Adipocyte (in vitro differentiated cells): Measurements from ENCODE around the gene GNGT1.

Source experiments
- DNase-seq: peaks from one replicate; pipeline ENCODE4 v3.0.0-alpha.2; 2015; ENCODE audit warnings: low read depth
- H3K27me3 ChIP-seq: replicated peaks from 2 replicates; pipeline ENCODE4 v1.7.0; 2013; ENCODE audit warnings: mild to moderate bottlenecking, low read length, moderate library complexity; ENCODE audit not compliant: control insufficient read depth, insufficient read depth
- H3K36me3 ChIP-seq: 2 replicates; pipeline ENCODE4 v1.7.0; 2013; ENCODE audit warnings: low read length, mild to moderate bottlenecking, moderate library complexity; ENCODE audit not compliant: control insufficient read depth, insufficient read depth, severe bottlenecking
- H3K4me1 ChIP-seq: 2 replicates; pipeline ENCODE4 v1.7.0; 2013; ENCODE audit warnings: mild to moderate bottlenecking, low read length, moderate library complexity; ENCODE audit not compliant: control insufficient read depth, insufficient read depth
- H3K4me3 ChIP-seq: 2 replicates; pipeline ENCODE4 v1.7.0; 2013; ENCODE audit warnings: mild to moderate bottlenecking, low read length, moderate library complexity
- H3K9ac ChIP-seq: 2 replicates; pipeline ENCODE4 v1.7.0; 2013; ENCODE audit warnings: mild to moderate bottlenecking, low read length, moderate library complexity
- H3K9me3 ChIP-seq: 2 replicates; pipeline ENCODE4 v1.7.0; 2013; ENCODE audit warnings: mild to moderate bottlenecking, low read length, moderate library complexity; ENCODE audit not compliant: control insufficient read depth

GNGT1 gene

DNA sequence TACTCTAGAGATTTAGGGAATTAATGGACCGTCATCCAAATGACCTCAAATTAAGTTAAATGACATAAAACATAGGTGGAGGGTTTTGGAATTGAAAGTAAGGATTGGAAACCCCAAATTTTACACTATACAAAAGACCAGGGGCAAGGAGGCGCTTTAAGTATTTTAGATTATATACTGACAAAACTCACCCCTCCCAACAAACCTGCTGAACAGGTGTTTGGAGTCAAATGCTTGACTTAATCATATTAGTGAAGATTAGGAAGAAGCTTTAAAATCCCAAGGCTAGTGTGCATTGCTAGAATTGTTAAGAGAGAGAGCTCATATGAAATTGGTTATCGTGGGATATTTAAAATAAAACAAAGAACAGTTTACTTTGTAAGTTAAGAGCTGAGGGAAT, at the start of gene GNGT1:
Gene GNGT1 (plus strand): TSS at position 301 of the 400 bp plus-strand sequence. CDS start 180 bp downstream, outside the sequence.
- Histone ChIP-seq H3K4me1 (peaks cover 11% of the 10 kb centered on the region), H3K27me3 (no peaks in the 10 kb centered on the region), H3K9ac (no peak within 1 kb of the TSS), H3K36me3 (no peaks in the 10 kb centered on the region), H3K4me3 (no peak within 1 kb of the TSS), H3K9me3 (no peaks in the 10 kb centered on the region)
- peak; percentile 27 for DNase-seq

- H3K27me3 ChIP-seq = no peaks in the 10 kb centered on the region
- H3K4me3 ChIP-seq = no peak overlapping the region
- H3K9ac ChIP-seq = no peak overlapping the region
- no peak for DNase-seq
- H3K4me1 ChIP-seq = no peaks in the 10 kb centered on the region
- no peaks in the 10 kb centered on the region for H3K36me3 ChIP-seq
- no peaks in the 10 kb centered on the region for H3K9me3 ChIP-seq
These were observed 47.5 kb upstream of the GNGT1 start for GRCh38 chr7:93858857-93859256.

GRCh38 chr7:93860261-93860660, 46.1 kb upstream of the GNGT1 start:
- no peaks in the 10 kb centered on the region for H3K4me1 ChIP-seq

DNA sequence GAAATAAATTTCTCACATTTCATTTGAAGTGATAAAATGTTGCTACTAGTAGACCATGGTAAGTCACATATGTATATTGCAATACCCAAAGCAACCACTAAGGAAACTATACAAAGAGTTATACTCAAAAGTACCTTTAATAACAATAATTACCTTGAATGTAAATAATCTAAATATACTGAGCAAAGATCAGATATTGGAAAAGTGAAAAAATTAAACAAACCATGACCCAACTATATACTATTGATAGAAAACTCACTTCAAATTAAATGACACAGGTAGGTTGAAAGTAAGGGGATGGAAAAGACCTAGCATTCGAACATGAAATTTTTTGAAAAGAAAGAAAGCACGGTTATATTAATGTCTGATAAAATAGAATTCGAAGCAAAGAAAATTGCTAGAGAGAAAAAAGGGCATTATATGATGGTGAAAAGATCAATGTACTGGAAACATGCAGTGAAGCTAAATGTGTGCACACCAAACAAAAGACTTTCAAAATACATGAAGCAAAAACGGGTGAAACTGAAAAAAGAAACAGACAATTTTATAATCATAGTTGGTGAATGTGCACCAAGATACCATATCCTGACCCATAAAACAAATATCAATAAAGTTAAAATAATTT, 44.9 kb upstream of the GNGT1 start:
- no peak for DNase-seq

More at GRCh38 chr7:93860261-93860660, 46.1 kb upstream of the GNGT1 start:
- Histone ChIP-seq H3K9ac (no peak overlapping the region), H3K36me3 (no peaks in the 10 kb centered on the region), H3K9me3 (no peaks in the 10 kb centered on the region), H3K4me3 (no peak overlapping the region), H3K27me3 (no peaks in the 10 kb centered on the region)
- DNase-seq = no peak

GRCh38 chr7:93862651-93863050, 43.7 kb upstream of the GNGT1 start:
- H3K9ac ChIP-seq = no peak overlapping the region
- H3K4me1 ChIP-seq = no peaks in the 10 kb centered on the region
- DNase-seq = no peak
- H3K9me3 ChIP-seq = no peaks in the 10 kb centered on the region
- no peaks in the 10 kb centered on the region for H3K27me3 ChIP-seq
- no peaks in the 10 kb centered on the region for H3K36me3 ChIP-seq
- no peak overlapping the region for H3K4me3 ChIP-seq

More for the DNA sequence above, 44.9 kb upstream of the GNGT1 start:
- H3K9ac ChIP-seq = no peak overlapping the region
- no peaks in the 10 kb centered on the region for H3K36me3 ChIP-seq
- H3K4me1 ChIP-seq = no peaks in the 10 kb centered on the region
- H3K4me3 ChIP-seq = no peak overlapping the region
- no peaks in the 10 kb centered on the region for H3K9me3 ChIP-seq
- H3K27me3 ChIP-seq = no peaks in the 10 kb centered on the region

DNA sequence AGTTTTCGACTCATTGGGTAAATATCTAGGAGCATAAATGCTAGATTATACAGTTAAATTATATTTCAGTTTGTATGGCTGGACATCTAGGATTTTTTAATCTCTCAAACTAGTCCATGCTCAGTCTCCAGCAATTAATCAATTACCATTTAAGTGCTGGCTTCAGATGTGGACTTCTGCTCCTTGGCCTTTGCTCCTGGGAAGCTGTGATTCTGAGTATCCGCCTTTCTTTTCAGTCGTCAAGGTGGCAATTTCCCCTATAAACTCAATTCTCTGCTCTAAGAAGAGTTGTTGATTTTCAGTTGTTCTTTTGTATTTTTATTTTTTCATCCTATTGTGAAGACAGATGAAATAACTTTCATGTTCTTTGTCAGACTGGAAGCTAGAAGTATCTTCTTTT, 39.5 kb upstream of the GNGT1 start:
- Histone ChIP-seq H3K36me3 (no peaks in the 10 kb centered on the region), H3K4me3 (no peak overlapping the region), H3K4me1 (no peaks in the 10 kb centered on the region), H3K9ac (no peak overlapping the region), H3K27me3 (no peaks in the 10 kb centered on the region), H3K9me3 (no peaks in the 10 kb centered on the region)
- no peak for DNase-seq

DNA sequence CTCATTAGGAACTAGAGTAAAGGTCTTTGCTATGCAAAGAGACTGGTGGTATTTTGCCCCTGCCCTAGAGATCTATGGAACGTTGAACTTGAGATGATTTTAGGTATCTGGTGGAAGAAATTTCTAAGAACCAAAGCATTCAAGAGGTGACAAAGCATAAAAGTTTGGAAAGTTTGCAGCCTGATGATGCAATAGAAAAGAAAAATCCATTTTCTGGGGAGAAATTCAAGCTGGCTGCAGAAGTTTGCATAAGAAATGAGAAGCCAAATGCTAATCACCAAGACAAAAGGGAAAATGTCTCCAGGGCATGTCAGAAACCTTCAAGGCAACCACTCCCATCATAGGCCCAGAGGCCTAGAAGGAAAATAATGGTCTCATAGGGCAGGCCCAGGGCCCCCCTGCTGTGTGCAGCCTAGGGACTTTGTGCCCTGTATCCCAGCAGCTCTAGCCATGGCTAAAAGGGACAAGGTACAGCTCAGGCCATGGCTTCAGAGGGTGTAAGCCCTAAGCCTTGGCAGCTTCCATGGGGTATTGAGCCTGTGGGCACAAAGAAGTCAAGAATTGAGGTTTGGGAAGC, 32.3 kb upstream of the GNGT1 start:
- no peaks in the 10 kb centered on the region for H3K4me1 ChIP-seq
- no peak overlapping the region for H3K4me3 ChIP-seq
- H3K36me3 ChIP-seq = no peaks in the 10 kb centered on the region
- no peaks in the 10 kb centered on the region for H3K9me3 ChIP-seq
- H3K9ac ChIP-seq = no peak overlapping the region
- DNase-seq = peak; percentile 58
- no peaks in the 10 kb centered on the region for H3K27me3 ChIP-seq

DNA sequence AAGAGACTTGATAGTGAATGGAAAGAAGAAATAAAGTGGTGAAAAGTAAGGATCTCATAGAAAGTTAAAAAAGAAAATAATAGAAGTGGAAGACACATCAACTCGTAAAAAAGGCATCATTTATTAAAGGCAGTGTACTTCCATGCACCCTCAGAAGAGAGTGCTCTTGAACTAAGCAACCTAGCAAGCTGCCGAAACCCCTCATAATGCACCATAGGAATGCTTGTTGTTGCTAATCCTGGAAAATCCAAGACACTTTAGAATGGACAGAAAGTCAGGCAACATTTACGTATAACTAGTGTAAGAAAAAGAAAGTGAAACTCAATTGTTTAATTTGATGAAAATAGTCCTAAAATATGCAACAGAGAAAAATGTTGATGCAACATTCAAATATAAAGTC, 28.6 kb upstream of the GNGT1 start:
- Histone ChIP-seq H3K4me1 (no peaks in the 10 kb centered on the region), H3K4me3 (peak overlapping the region; percentile 34), H3K27me3 (no peaks in the 10 kb centered on the region), H3K9me3 (peaks cover 8% of the 10 kb centered on the region), H3K9ac (no peak overlapping the region), H3K36me3 (no peaks in the 10 kb centered on the region)
- DNase-seq = no peak

DNA sequence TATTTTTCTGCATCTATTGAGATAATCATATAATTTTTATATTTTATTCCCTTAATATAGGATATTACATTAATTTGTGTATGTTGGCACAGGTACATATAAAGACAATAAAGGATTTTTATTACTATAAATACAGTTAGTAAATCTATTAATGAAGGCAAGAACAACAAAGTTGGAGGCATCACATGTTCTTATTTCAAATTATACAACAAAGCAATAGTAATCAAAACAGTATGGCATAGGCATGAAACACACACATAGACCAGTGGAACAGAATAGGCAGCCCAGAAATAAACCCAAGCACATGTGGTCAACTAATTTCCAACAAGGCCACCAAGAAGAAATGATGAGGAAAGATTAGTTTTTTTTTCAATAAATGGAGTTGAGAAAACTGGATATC, 27.0 kb upstream of the GNGT1 start:
- no peak for DNase-seq
- H3K4me3 ChIP-seq = no peak overlapping the region
- H3K9me3 ChIP-seq = peaks cover 8% of the 10 kb centered on the region
- H3K27me3 ChIP-seq = no peaks in the 10 kb centered on the region
- H3K4me1 ChIP-seq = no peaks in the 10 kb centered on the region
- no peaks in the 10 kb centered on the region for H3K36me3 ChIP-seq
- H3K9ac ChIP-seq = no peak overlapping the region

- Histone ChIP-seq H3K36me3 (no peaks in the 10 kb centered on the region), H3K27me3 (no peaks in the 10 kb centered on the region), H3K9me3 (peaks cover 8% of the 10 kb centered on the region), H3K9ac (no peak overlapping the region), H3K4me1 (no peaks in the 10 kb centered on the region), H3K4me3 (no peak overlapping the region)
- DNase-seq = no peak
These were observed 23.9 kb upstream of the GNGT1 start for GRCh38 chr7:93882468-93882867.

DNA sequence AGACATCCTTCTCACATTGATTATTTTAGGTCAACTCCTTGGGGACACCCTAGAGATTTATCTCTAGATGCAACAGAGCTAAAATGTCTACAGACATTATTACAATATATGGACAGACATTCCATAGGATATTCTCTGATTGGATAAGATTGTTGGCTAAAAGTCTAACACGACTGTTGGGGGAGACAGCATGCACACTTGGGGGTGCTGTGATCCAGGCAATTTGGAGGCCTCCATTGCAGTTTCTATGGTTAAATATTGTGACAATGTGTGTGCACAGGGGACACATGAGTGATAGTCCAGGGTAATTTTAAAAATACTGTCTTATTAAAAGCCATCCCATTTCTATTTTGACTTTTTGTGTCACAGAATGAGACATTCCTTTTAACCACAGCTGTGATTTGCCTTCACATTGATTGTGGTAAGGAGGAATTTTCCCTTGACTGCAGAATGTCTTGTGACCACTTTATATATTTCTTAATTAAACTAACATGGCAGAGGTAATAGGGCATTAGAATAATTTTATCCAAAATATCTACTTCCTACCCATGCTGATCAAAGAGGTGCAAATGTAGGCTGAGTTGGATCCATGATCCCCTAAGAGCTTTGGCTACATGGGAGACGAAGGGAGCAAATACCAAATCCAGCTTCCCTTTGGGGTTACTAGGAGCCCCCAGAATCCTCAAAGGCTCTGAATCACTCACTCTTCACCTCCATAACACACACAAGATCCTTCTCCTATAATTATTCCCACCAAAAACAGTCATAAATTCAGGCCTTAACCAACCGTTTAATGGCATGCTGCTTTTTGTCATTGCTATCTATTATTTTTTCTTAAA, 23.1 kb upstream of the GNGT1 start:
- H3K9ac ChIP-seq = no peak overlapping the region
- H3K9me3 ChIP-seq = peaks cover 8% of the 10 kb centered on the region
- no peak overlapping the region for H3K4me3 ChIP-seq
- no peak for DNase-seq
- H3K27me3 ChIP-seq = no peaks in the 10 kb centered on the region
- H3K4me1 ChIP-seq = no peaks in the 10 kb centered on the region
- no peaks in the 10 kb centered on the region for H3K36me3 ChIP-seq
